Fibroblast of lung (primary cell): ENCODE results near the gene RNF19B. TPM values are rescaled to one million over a fixed set of nuclear protein-coding genes. Genes with fewer than 3 reads are reported as not detected.
A peak's percentile ranks its signal among the peaks of the same experiment; 100 is the strongest.

ENCODE experiments used
- DNase-seq, 2 donors: peaks; one replicate each; pipeline versions ENCODE4 v3.0.0 to v3.0.0-alpha.2; 2010; ENCODE audit warnings: low read depth in 2 of 2
- H2AFZ ChIP-seq: 2 replicates; pipeline ENCODE4 v1.5.1; 2012; ENCODE audit warnings: low read length, control low read depth, inconsistent platforms
- H3K27ac ChIP-seq: 2 replicates; pipeline ENCODE4 v1.5.1; 2011; ENCODE audit warnings: low read length, control low read depth; ENCODE audit not compliant: insufficient read depth
- H3K27me3 ChIP-seq: 2 replicates; pipeline ENCODE4 v1.5.1; 2011; ENCODE audit warnings: mild to moderate bottlenecking, low read length; ENCODE audit not compliant: control insufficient read depth, insufficient read depth
- H3K36me3 ChIP-seq: 2 replicates; pipeline ENCODE4 v1.5.1; 2011; ENCODE audit warnings: low read length; ENCODE audit not compliant: control insufficient read depth, insufficient read depth
- H3K4me1 ChIP-seq: 2 replicates; pipeline ENCODE4 v1.5.1; 2011; ENCODE audit warnings: low read length; ENCODE audit not compliant: control insufficient read depth, insufficient read depth; ENCODE audit errors: extremely low read depth
- H3K4me2 ChIP-seq: 2 replicates; pipeline ENCODE4 v1.5.1; 2011; ENCODE audit warnings: low read length, control low read depth; ENCODE audit not compliant: insufficient read depth; ENCODE audit errors: extremely low read depth
- H3K4me3 ChIP-seq, 4 experiments: fragments of 200-600 bp in 1 of 4; sonication (generic) in 1 of 4; replicated peaks in 1 of 4; 2 replicates each; pipeline ENCODE4 v1.5.1; 2011 to 2016; ENCODE audit warnings: low read length in 4 of 4, low read depth in 3 of 4, mild to moderate bottlenecking in 3 of 4, control low read depth in 2 of 4, inconsistent platforms in 1 of 4, mixed read lengths in 1 of 4; ENCODE audit not compliant: insufficient read depth in 1 of 4; ENCODE audit errors: control extremely low read depth in 1 of 4
- H3K79me2 ChIP-seq: 2 replicates; pipeline ENCODE4 v1.5.1; 2012; ENCODE audit warnings: mild to moderate bottlenecking, low read length, inconsistent platforms; ENCODE audit not compliant: control insufficient read depth, insufficient read depth
- H3K9ac ChIP-seq: 2 replicates; pipeline ENCODE4 v1.5.1; 2011; ENCODE audit warnings: mild to moderate bottlenecking, low read length, control low read depth; ENCODE audit not compliant: insufficient read depth
- H3K9me3 ChIP-seq: 2 replicates; pipeline ENCODE4 v1.5.1; 2012; ENCODE audit warnings: low read depth, low read length; ENCODE audit not compliant: control insufficient read depth, insufficient read depth
- H4K20me1 ChIP-seq: 2 replicates; pipeline ENCODE4 v1.5.1; 2011; ENCODE audit warnings: low read length; ENCODE audit not compliant: control insufficient read depth, insufficient read depth; ENCODE audit errors: extremely low read depth
- CTCF ChIP-seq, 2 donors: IDR thresholded peaks in 1 of 2; conservative IDR thresholded peaks in 1 of 2; 1 replicate in 1 of 2; 2 replicates in 1 of 2; pipeline ENCODE4 v1.5.1; 2011 to 2012; ENCODE audit warnings: low read length in 2 of 2, control low read depth in 1 of 2, inconsistent platforms in 1 of 2, low read depth in 1 of 2, mild to moderate bottlenecking in 1 of 2
- EZH2 ChIP-seq: IDR thresholded peaks from 2 replicates; pipeline ENCODE4 v1.5.1; 2012; ENCODE audit warnings: low read length, control low read depth, mild to moderate bottlenecking; ENCODE audit errors: missing control alignments
- polyA plus RNA-seq, 2 donors: library from polyadenylated mRNA; depleted of rRNA in 1 of 2; stranded (reverse) in 1 of 2; unstranded in 1 of 2; fragments of >200 nt; gene quantifications; 2 replicates each; pipeline ENCODE4 v1.2.1, GENCODE V29; 2011 to 2012; ENCODE audit warnings: missing spikeins in 1 of 2
- total RNA-seq: library from RNA; depleted of rRNA; stranded (reverse); fragments of >200 nt; gene quantifications from 2 replicates; pipeline ENCODE4 v1.2.1, GENCODE V29; 2014

Gene RNF19B
- total and polyA plus RNA-seq, 2 donors (not counting 1 experiment from before 2014, with no cell fraction given), result 10.1 to 15.4 TPM

DNA sequence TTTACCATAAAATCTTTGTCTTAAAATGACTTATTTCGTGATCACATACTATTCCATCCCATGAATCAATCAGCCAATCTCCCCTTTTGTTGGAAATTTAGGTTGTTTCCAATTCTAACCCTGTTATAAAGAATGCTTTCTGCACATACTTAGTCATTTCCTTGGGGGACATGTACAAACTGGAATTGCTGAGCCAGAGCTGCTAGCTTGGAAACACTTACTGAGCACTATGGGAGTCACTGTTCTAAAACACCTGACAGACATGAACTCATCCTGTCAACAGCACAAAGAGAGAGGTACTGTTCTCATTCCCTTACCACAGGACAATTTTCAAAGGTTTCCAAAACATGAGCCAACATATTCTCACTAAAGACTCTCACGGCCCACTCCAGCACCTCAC is 40.0 kb upstream of the RNF19B start:
- DNase-seq, result peak in 1 of 2 donors; percentile 42
- TF ChIP-seq EZH2 (no peak), CTCF (conservative IDR thresholded peaks at IDR 0.05 in 1 of 2, IDR thresholded peaks at IDR 0.05 in 1 of 2; ENCODE audit: low read depth in 1 of 2, low read length in 2 of 2) (no peak)
- Histone ChIP-seq H3K4me1 (peaks cover 3% of the 10 kb centered on the region), H3K36me3 (peaks cover 3% of the 10 kb centered on the region), H2AFZ (no peak overlapping the region), H3K4me2 (no peak overlapping the region), H3K9ac (no peak overlapping the region), H3K4me3 (no peak overlapping the region), H3K9me3 (no peaks in the 10 kb centered on the region), H3K79me2 (no peaks in the 10 kb centered on the region), H3K27me3 (no peaks in the 10 kb centered on the region), H4K20me1 (no peaks in the 10 kb centered on the region), H3K27ac (no peak overlapping the region)

DNA sequence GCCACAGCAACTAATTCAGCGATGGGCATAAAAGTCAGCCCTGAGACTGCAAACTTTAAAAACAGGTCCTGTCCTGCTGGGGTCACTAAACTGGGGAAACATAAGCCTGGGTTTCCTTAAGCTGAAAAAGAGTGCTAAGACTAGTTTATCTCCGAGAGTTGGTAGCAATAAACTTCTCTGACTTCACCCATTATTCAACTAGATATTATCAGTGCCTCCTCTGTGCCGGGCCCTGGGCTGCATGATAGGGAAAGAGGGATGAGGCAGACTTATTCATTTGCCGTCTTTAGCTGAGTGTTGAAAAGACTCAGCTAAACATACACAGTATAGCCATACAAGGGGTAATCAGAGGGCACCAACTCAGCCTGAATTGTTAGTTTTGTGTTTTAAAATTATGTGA is 39.0 kb upstream of the RNF19B start:
- no peak overlapping the region for H3K9ac ChIP-seq
- no peak overlapping the region for H2AFZ ChIP-seq
- H4K20me1 ChIP-seq, result no peaks in the 10 kb centered on the region
- H3K4me2 ChIP-seq, result no peak overlapping the region
- H3K4me3 ChIP-seq, result no peak overlapping the region
- peaks cover 8% of the 10 kb centered on the region for H3K4me1 ChIP-seq
- TF ChIP-seq CTCF (conservative IDR thresholded peaks at IDR 0.05 in 1 of 2, IDR thresholded peaks at IDR 0.05 in 1 of 2; ENCODE audit: low read depth in 1 of 2, low read length in 2 of 2) (no peak), EZH2 (no peak)
- peaks cover 3% of the 10 kb centered on the region for H3K36me3 ChIP-seq
- H3K27me3 ChIP-seq, result no peaks in the 10 kb centered on the region
- DNase-seq, result no peak
- no peak overlapping the region for H3K27ac ChIP-seq
- H3K9me3 ChIP-seq, result no peaks in the 10 kb centered on the region
- H3K79me2 ChIP-seq, result no peaks in the 10 kb centered on the region

GRCh38 chr1:33002006-33002405 is 37.4 kb upstream of the RNF19B start:
- H3K27me3 ChIP-seq, result no peaks in the 10 kb centered on the region
- no peak overlapping the region for H3K9ac ChIP-seq
- H3K9me3 ChIP-seq, result no peaks in the 10 kb centered on the region
- TF ChIP-seq CTCF (conservative IDR thresholded peaks at IDR 0.05 in 1 of 2, IDR thresholded peaks at IDR 0.05 in 1 of 2; ENCODE audit: low read depth in 1 of 2, low read length in 2 of 2), result no peak
- TF ChIP-seq EZH2, result no peak
- H3K27ac ChIP-seq, result no peak overlapping the region
- H2AFZ ChIP-seq, result no peak overlapping the region
- H3K79me2 ChIP-seq, result no peaks in the 10 kb centered on the region
- DNase-seq, result no peak
- no peaks in the 10 kb centered on the region for H4K20me1 ChIP-seq
- H3K36me3 ChIP-seq, result no peaks in the 10 kb centered on the region
- H3K4me1 ChIP-seq, result peaks cover 18% of the 10 kb centered on the region
- no peak overlapping the region for H3K4me3 ChIP-seq
- H3K4me2 ChIP-seq, result no peak overlapping the region
